GM18873 (cell line): ENCODE results near the gene SPRED2.

Experiments
- ATAC-seq: cut with Tn5 transposase; IDR thresholded peaks from one replicate; pipeline ENCODE4 v1.9.1; 2021; ENCODE audit warnings: mild to moderate bottlenecking, moderate library complexity, moderate number of reproducible peaks; ENCODE audit not compliant: unreplicated experiment, low FRiP score

Gene SPRED2

GRCh38 chr2:65292461-65293011, 139.9 kb downstream of the SPRED2 start:
- no peak for ATAC-seq

GRCh38 chr2:65292106-65292400, 140.3 kb downstream of the SPRED2 start:
- ATAC-seq: no peak

- no peak for ATAC-seq
Measured at GRCh38 chr2:65291216-65292105, 140.9 kb downstream of the SPRED2 start.

GRCh38 chr2:65287364-65287763, 145.0 kb downstream of the SPRED2 start:
- ATAC-seq: no peak

- ATAC-seq: no peak
Measured at GRCh38 chr2:65282477-65283053, 149.8 kb downstream of the SPRED2 start.

GRCh38 chr2:65281627-65282351, 150.6 kb downstream of the SPRED2 start:
- no peak for ATAC-seq

- ATAC-seq: no peak
Measured at GRCh38 chr2:65279756-65280155, 152.6 kb downstream of the SPRED2 start.

- ATAC-seq: no peak
Measured at GRCh38 chr2:65278531-65278981, 153.8 kb downstream of the SPRED2 start.

GRCh38 chr2:65277791-65278483, 154.5 kb downstream of the SPRED2 start:
- no peak for ATAC-seq

- no peak for ATAC-seq
Measured at GRCh38 chr2:65277118-65277517, 155.3 kb downstream of the SPRED2 start.

- no peak for ATAC-seq
Measured at GRCh38 chr2:65276609-65277008, 155.8 kb downstream of the SPRED2 start.

GRCh38 chr2:65275141-65275915, 157.1 kb downstream of the SPRED2 start:
- ATAC-seq: no peak

GRCh38 chr2:65273344-65273743, 159.1 kb downstream of the SPRED2 start:
- no peak for ATAC-seq

- ATAC-seq: no peak
Measured at GRCh38 chr2:65268957-65269356, 163.4 kb downstream of the SPRED2 start.

- no peak for ATAC-seq
Measured at GRCh38 chr2:65267008-65267407, 165.4 kb downstream of the SPRED2 start.

- ATAC-seq: no peak
Measured at GRCh38 chr2:65265671-65266045, 166.7 kb downstream of the SPRED2 start.

- ATAC-seq: no peak
Measured at GRCh38 chr2:65264821-65265670, 167.4 kb downstream of the SPRED2 start.

- no peak for ATAC-seq
Measured at GRCh38 chr2:65263986-65264385, 168.4 kb downstream of the SPRED2 start.

- ATAC-seq: no peak
Measured at GRCh38 chr2:65263262-65263661, 169.1 kb downstream of the SPRED2 start.
